ENCODE data around the gene TINAGL1.

The TINAGL1 gene

DNA sequence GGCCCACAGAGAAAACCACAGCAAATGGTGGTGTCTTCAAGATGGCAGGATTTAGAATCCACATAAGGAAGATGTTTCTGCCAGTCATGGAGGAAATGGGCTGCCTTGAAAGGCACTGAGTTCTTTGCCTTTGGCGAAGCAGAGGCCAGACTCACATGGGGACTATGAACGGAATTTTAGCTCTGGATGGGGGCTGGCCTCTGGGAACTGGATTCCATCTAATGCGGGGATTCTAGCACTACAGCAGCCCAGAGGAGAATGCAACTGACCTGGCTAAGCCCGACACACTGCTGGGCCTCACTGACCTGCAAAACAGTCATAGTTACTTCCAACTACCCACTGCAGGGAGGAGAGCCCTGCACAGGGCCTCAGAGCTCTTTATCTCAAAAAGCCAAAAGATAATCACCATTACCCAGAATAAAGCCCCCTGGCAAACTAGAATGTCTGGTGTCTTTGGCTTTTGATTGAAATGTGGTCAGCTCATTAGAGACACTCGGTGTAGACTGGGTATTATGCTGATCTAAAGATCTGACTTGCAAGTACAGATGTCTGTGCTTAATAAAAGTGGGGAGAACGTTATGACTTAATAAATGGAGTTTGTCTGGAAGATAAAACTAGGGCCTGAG is 52.7 kb downstream of the TINAGL1 start:
- Histone ChIP-seq H3K9me3 (replicated peaks; ENCODE audit: insufficient read depth, low read length) (no peaks in the 10 kb centered on the region), H2AFZ (ENCODE audit: low read length) (no peak overlapping the region), H3K36me3 (replicated peaks; ENCODE audit: insufficient read depth, low read length) (0 out of 2 replicates have a peak, but pooled peaks cover 3% of the 10 kb centered on the region), H3F3A (ENCODE audit: insufficient read depth, low read length) (no peaks in the 10 kb centered on the region), H3K4me2 (ENCODE audit: low read depth, low read length) (no peak overlapping the region), H3K9ac (ENCODE audit: low read length) (no peak overlapping the region), H3K27me3 (replicated peaks; ENCODE audit: insufficient read depth, low read length) (no peaks in the 10 kb centered on the region), H4K20me1 (ENCODE audit: insufficient read depth, low read length) (no peaks in the 10 kb centered on the region), H3K79me2 (ENCODE audit: low read length) (no peaks in the 10 kb centered on the region), H3K9me2 (replicated peaks; ENCODE audit: insufficient read depth, low read length) (no peaks in the 10 kb centered on the region), H3K4me3 (ENCODE audit: low read length) (no peak overlapping the region), H3K4me1 (ENCODE audit: low read length) (no peaks in the 10 kb centered on the region), H3K27ac (ENCODE audit: low read length) (no peak overlapping the region)
- TF ChIP-seq EZH2 (optimal IDR thresholded peaks at IDR 0.05; ENCODE audit: low read depth, low read length) (no peak), EZH2phosphoT487 (IDR thresholded peaks at IDR 0.05; ENCODE audit: low read length) (no peak), CTCF (IDR thresholded peaks at IDR 0.05; ENCODE audit: low read length) (no peak)
- no peak for DNase-seq

- no peaks in the 10 kb centered on the region for H3K4me1 ChIP-seq (ENCODE audit: low read length)
- 0 out of 2 replicates have a peak, but pooled peaks cover 3% of the 10 kb centered on the region for H3K36me3 ChIP-seq (replicated peaks; ENCODE audit: insufficient read depth, low read length)
- H3K9ac ChIP-seq (ENCODE audit: low read length), result no peak overlapping the region
- no peaks in the 10 kb centered on the region for H3K27me3 ChIP-seq (replicated peaks; ENCODE audit: insufficient read depth, low read length)
- no peak overlapping the region for H3K4me3 ChIP-seq (ENCODE audit: low read length)
- peaks cover 26% of the 10 kb centered on the region for H3K79me2 ChIP-seq (ENCODE audit: low read length)
- H3K9me3 ChIP-seq (replicated peaks; ENCODE audit: insufficient read depth, low read length), result no peaks in the 10 kb centered on the region
- no peaks in the 10 kb centered on the region for H3F3A ChIP-seq (ENCODE audit: insufficient read depth, low read length)
- no peak overlapping the region for H3K4me2 ChIP-seq (ENCODE audit: low read depth, low read length)
- no peak for DNase-seq
- no peak for TF ChIP-seq EZH2 (optimal IDR thresholded peaks at IDR 0.05; ENCODE audit: low read depth, low read length)
- no peak for TF ChIP-seq CTCF (IDR thresholded peaks at IDR 0.05; ENCODE audit: low read length)
- TF ChIP-seq EZH2phosphoT487 (IDR thresholded peaks at IDR 0.05; ENCODE audit: low read length), result no peak
- H2AFZ ChIP-seq (ENCODE audit: low read length), result no peak overlapping the region
- no peak overlapping the region for H3K27ac ChIP-seq (ENCODE audit: low read length)
- no peaks in the 10 kb centered on the region for H3K9me2 ChIP-seq (replicated peaks; ENCODE audit: insufficient read depth, low read length)
- H4K20me1 ChIP-seq (ENCODE audit: insufficient read depth, low read length), result no peaks in the 10 kb centered on the region
Observed at GRCh38 chr1:31632649-31633048, 56.3 kb downstream of the TINAGL1 start.

GRCh38 chr1:31633117-31633516 is 56.8 kb downstream of the TINAGL1 start:
- H3K79me2 ChIP-seq (ENCODE audit: low read length), result peaks cover 31% of the 10 kb centered on the region
- TF ChIP-seq EZH2phosphoT487 (IDR thresholded peaks at IDR 0.05; ENCODE audit: low read length), result no peak
- TF ChIP-seq EZH2 (optimal IDR thresholded peaks at IDR 0.05; ENCODE audit: low read depth, low read length), result no peak
- peak; percentile 56 for TF ChIP-seq CTCF (IDR thresholded peaks at IDR 0.05; ENCODE audit: low read length)
- no peaks in the 10 kb centered on the region for H3K4me1 ChIP-seq (ENCODE audit: low read length)
- no peaks in the 10 kb centered on the region for H4K20me1 ChIP-seq (ENCODE audit: insufficient read depth, low read length)
- H3K9me2 ChIP-seq (replicated peaks; ENCODE audit: insufficient read depth, low read length), result no peaks in the 10 kb centered on the region
- no peak overlapping the region for H3K27ac ChIP-seq (ENCODE audit: low read length)
- H3K36me3 ChIP-seq (replicated peaks; ENCODE audit: insufficient read depth, low read length), result 0 out of 2 replicates have a peak, but pooled peaks cover 3% of the 10 kb centered on the region
- H3K27me3 ChIP-seq (replicated peaks; ENCODE audit: insufficient read depth, low read length), result no peaks in the 10 kb centered on the region
- DNase-seq, result no peak
- no peaks in the 10 kb centered on the region for H3K9me3 ChIP-seq (replicated peaks; ENCODE audit: insufficient read depth, low read length)
- H3K9ac ChIP-seq (ENCODE audit: low read length), result no peak overlapping the region
- H2AFZ ChIP-seq (ENCODE audit: low read length), result no peak overlapping the region
- no peak overlapping the region for H3K4me3 ChIP-seq (ENCODE audit: low read length)
- H3K4me2 ChIP-seq (ENCODE audit: low read depth, low read length), result no peak overlapping the region
- no peaks in the 10 kb centered on the region for H3F3A ChIP-seq (ENCODE audit: insufficient read depth, low read length)
